Measurements from ENCODE around the gene LRRTM2. TPM values are rescaled to one million over a fixed set of nuclear protein-coding genes. Genes with fewer than 3 reads are reported as not detected.

The LRRTM2 gene
- total and polyA plus RNA-seq, 2 donors (not counting 3 experiments of a cell fraction or from before 2014, with no cell fraction given), result 0.06 to 0.20 TPM

- Histone ChIP-seq H3K27me3 (ENCODE audit: control insufficient read depth in 2 of 2, insufficient read depth in 2 of 2, low read length in 2 of 2) (no peaks in the 10 kb centered on the region), H3K9me1 (replicated peaks; ENCODE audit: control insufficient read depth, extremely low read depth, insufficient read depth, low read length) (no peaks in the 10 kb centered on the region), H3K36me3 (ENCODE audit: control insufficient read depth in 2 of 2, extremely low read depth in 1 of 2, insufficient read depth in 2 of 2, low read length in 2 of 2) (peaks cover 20 to 24% of the 10 kb centered on the region in 2 experiments), H3K4me1 (ENCODE audit: control insufficient read depth, extremely low read depth, insufficient read depth, low read length) (no peaks in the 10 kb centered on the region), H4K20me1 (replicated peaks; ENCODE audit: control insufficient read depth, extremely low read depth, insufficient read depth, low read length) (no peaks in the 10 kb centered on the region), H3K4me3 (replicated peaks in 1 of 3; ENCODE audit: insufficient read depth in 1 of 3, low read depth in 1 of 3, low read length in 3 of 3) (no peak overlapping the region), H2AFZ (ENCODE audit: low read depth, low read length) (no peak overlapping the region), H3K4me2 (ENCODE audit: insufficient read depth, low read length) (no peak overlapping the region), H3K79me2 (ENCODE audit: control insufficient read depth, insufficient read depth, low read length) (no peaks in the 10 kb centered on the region), H3K27ac (ENCODE audit: insufficient read depth, low read depth, low read length) (no peak overlapping the region), H3K9me3 (replicated peaks; ENCODE audit: control insufficient read depth, insufficient read depth, low read length) (no peaks in the 10 kb centered on the region), H3K9ac (replicated peaks; ENCODE audit: extremely low read depth, insufficient read depth, low read length) (no peak overlapping the region)
- no peak for FAIRE-seq
- BruUV-seq (replicated peaks), result no TSS peak
- dilution Hi-C loops (cut with MboI; ENCODE audit: extremely low pct_ligation_motif_present, low sequenced_read_pairs), result no loop called here
- intact Hi-C loops (cut with micrococcal nuclease), result no loop called here
- ChIA-PET POLR2A (no interaction called here), CTCF (interaction anchor here (0.9 kb wide), 1 partner anchor 101 kb away, joined by 3 read pairs; no protein-coding TSS in a partner anchor)
- DNase-seq (ENCODE audit: low read depth, low spot score), result no peak
- TF ChIP-seq GATA2 (IDR thresholded peaks at IDR 0.05; ENCODE audit: insufficient read depth, insufficient read length, low read depth, low read length) (no peak), POLR2A (IDR thresholded peaks at IDR 0.05; ENCODE audit: low read depth, low read length) (no peak), FOS (IDR thresholded peaks at IDR 0.05; ENCODE audit: borderline replicate concordance, insufficient read depth, low read length) (no peak), MAX (IDR thresholded peaks at IDR 0.05; ENCODE audit: insufficient read depth, insufficient read length) (no peak), CTCF (IDR thresholded peaks at IDR 0.05; ENCODE audit: extremely low read depth in 1 of 2, insufficient read depth in 1 of 2, low read depth in 1 of 2, low read length in 2 of 2) (no peak), POLR2AphosphoS5 (IDR thresholded peaks at IDR 0.05; ENCODE audit: insufficient read depth, low read depth, low read length) (no peak), EZH2 (IDR thresholded peaks at IDR 0.05; ENCODE audit: borderline replicate concordance, low read depth, low read length, severe bottlenecking) (no peak), MYC (IDR thresholded peaks at IDR 0.05; ENCODE audit: low read depth, low read length) (no peak), JUN (IDR thresholded peaks at IDR 0.05; ENCODE audit: borderline replicate concordance, insufficient read depth, insufficient read length, low read depth) (no peak)
These were observed 15.5 kb upstream of the LRRTM2 start for GRCh38 chr5:138890644-138891043.

Data from endothelial cell of umbilical vein (primary cell).